ENCODE results near the gene C1RL.

DNA sequence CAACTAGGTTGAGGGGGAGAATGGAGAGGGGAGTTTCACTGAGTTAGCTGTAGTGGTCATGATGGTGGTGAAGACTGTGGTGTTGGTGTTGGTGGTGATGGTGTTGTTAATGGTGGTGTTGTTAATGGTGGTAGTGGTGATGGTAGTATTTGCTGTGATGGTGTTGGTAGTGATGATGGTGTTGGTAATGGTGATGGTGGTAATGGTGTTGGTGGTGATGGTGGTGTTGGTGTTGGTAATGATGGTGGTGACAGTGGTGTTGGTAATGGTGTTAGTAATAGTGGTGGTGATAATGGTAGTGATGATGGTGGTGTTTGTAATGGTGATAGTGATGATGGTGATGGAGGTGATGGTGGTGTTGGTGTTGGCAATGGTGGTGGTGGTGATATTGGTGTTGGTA, 25.9 kb downstream of the C1RL start:
- TF ChIP-seq CTCF (conservative IDR thresholded peaks at IDR 0.05; ENCODE audit: low read depth, low read length) (no peak), EZH2 (IDR thresholded peaks at IDR 0.05; ENCODE audit: low read length, unreplicated experiment) (no peak), EZH2phosphoT487 (IDR thresholded peaks at IDR 0.05; ENCODE audit: borderline replicate concordance, low read length) (no peak)

Data from PC-3 (cell line).